Fibroblast of the aortic adventitia (primary cell): ENCODE data around the gene PPARG. TPM values are rescaled to one million over a fixed set of nuclear protein-coding genes. Genes with fewer than 3 reads are reported as not detected.

ENCODE experiments used
- DNase-seq: peaks from one replicate; pipeline ENCODE4 v3.0.0-alpha.2; 2010; ENCODE audit warnings: low read depth
- H3K4me3 ChIP-seq: 2 replicates; pipeline ENCODE4 v1.5.1; 2011; ENCODE audit warnings: low read depth, mild to moderate bottlenecking, control low read depth, low read length, moderate library complexity
- CTCF ChIP-seq: IDR thresholded peaks from 2 replicates; pipeline ENCODE4 v1.5.1; 2011; ENCODE audit warnings: mild to moderate bottlenecking, low read length, control low read depth, inconsistent platforms; ENCODE audit not compliant: insufficient read depth
- total RNA-seq: library from RNA; depleted of rRNA; stranded (reverse); fragments of >200 nt; gene quantifications from 2 replicates; pipeline ENCODE4 v1.2.3, GENCODE V29; 2012; ENCODE audit warnings: low replicate concordance

The PPARG gene
- total RNA-seq, 1 donor: 39.4 TPM

GRCh38 chr3:12438318-12438717 is 149.4 kb downstream of the PPARG start:
- no peak overlapping the region for H3K4me3 ChIP-seq
- TF ChIP-seq CTCF: no peak
- no peak for DNase-seq

GRCh38 chr3:12439161-12439940 is 150.5 kb downstream of the PPARG start:
- no peak overlapping the region for H3K4me3 ChIP-seq
- no peak for DNase-seq
- no peak for TF ChIP-seq CTCF

- peak; percentile 97 for DNase-seq
- H3K4me3 ChIP-seq: no peak overlapping the region
- no peak for TF ChIP-seq CTCF
These were observed 152.3 kb downstream of the PPARG start for GRCh38 chr3:12440927-12441714.

- H3K4me3 ChIP-seq: no peak overlapping the region
- TF ChIP-seq CTCF: no peak
- DNase-seq: no peak
These were observed 154.0 kb downstream of the PPARG start for GRCh38 chr3:12442654-12443501.

GRCh38 chr3:12443781-12444522 is 155.1 kb downstream of the PPARG start:
- DNase-seq: no peak
- H3K4me3 ChIP-seq: no peak overlapping the region
- TF ChIP-seq CTCF: no peak
